IPS DF 6.9 (cell line): ENCODE results near the gene SEMA3C.
"Not testable (repeated sequence)": the region's sequence is repeated elsewhere in the genome, so short reads cannot be mapped to it uniquely, and the experiment has no call there.

Experiments used
- DNase-seq: peaks from one replicate; pipeline ENCODE4 v3.0.0-alpha.2; 2013; ENCODE audit warnings: low read depth, low spot score
- H3K27ac ChIP-seq: one replicate; pipeline ENCODE4 v1.5.1; 2013; ENCODE audit warnings: low read length, control low read depth
- H3K27me3 ChIP-seq: 2 replicates; pipeline ENCODE4 v1.6.1; 2013; ENCODE audit warnings: mild to moderate bottlenecking, low read length; ENCODE audit not compliant: control insufficient read depth, insufficient read depth
- H3K36me3 ChIP-seq: 2 replicates; pipeline ENCODE4 v1.6.1; 2013; ENCODE audit warnings: low read length; ENCODE audit not compliant: control insufficient read depth, insufficient read depth
- H3K4me1 ChIP-seq: 2 replicates; pipeline ENCODE4 v1.6.1; 2013; ENCODE audit warnings: low read length; ENCODE audit not compliant: control insufficient read depth, insufficient read depth
- H3K4me3 ChIP-seq: 2 replicates; pipeline ENCODE4 v1.5.1; 2013; ENCODE audit warnings: mild to moderate bottlenecking, low read length
- H3K9me3 ChIP-seq: 2 replicates; pipeline ENCODE4 v1.6.1; 2013; ENCODE audit warnings: low read length, inconsistent platforms; ENCODE audit not compliant: control insufficient read depth, insufficient read depth
- WGBS: extraction: QIAGEN DNeasy Blood & Tissue Kit; methylation state at CpG from one replicate; pipeline ENCODE4 v1.1.7; 2013; ENCODE audit warnings: mixed read lengths, missing lambda C conversion rate; ENCODE audit not compliant: insufficient read length, insufficient coverage; 5-methylcytosine and 5-hydroxymethylcytosine counted together

SEMA3C gene

DNA sequence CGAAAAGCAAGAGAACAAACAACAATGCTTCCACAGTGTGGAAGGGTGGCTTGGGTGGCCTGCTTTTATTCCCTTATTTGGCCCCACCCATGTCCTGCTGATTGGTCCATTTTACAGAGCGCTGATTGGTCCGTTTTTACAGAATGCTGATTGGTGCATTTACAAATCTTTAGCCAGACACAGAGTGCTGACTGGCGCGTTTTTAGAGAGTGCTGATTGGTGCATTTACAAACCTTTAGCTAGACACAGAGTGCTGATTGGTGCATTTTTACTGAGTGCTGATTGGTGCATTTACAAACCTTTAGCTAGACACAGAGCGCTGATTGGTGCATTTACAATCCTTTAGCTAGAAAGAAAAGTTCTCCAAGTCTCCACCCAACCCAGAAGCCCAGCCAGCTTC is 8.1 kb upstream of the SEMA3C start:
- H3K4me1 ChIP-seq, H3K9me3 ChIP-seq, DNase-seq, H3K27me3 ChIP-seq, H3K4me3 ChIP-seq, H3K36me3 ChIP-seq, H3K27ac ChIP-seq: not testable (repeated sequence)
- WGBS: no CpG with 5 or more reads among the region's 6 CpGs

DNA sequence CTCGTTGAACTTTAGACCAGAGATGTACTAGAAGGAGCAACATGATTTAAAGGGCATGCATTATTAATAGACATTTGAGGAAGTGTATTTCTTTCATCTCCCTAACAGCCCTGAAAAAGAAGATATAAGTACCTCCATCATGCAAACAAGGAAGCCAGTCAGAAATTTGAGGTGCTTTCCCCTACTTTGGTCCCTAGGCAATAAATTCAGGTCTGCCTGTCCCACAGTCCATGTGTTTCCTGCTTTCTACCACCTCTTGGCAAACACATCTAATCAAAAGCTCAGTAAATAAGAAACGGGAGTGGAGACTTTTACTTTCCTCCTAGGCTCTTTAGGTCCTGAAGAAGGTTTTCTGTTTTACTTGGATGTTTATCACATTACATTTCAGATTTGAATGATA is 5.2 kb upstream of the SEMA3C start:
- DNase-seq: no peak
- Histone ChIP-seq H3K4me1 (no peaks in the 10 kb centered on the region), H3K36me3 (no peaks in the 10 kb centered on the region), H3K9me3 (no peaks in the 10 kb centered on the region), H3K27me3 (no peaks in the 10 kb centered on the region), H3K27ac (no peak overlapping the region), H3K4me3 (no peak overlapping the region)
- WGBS: no CpG with 5 or more reads among the region's 2 CpGs

DNA sequence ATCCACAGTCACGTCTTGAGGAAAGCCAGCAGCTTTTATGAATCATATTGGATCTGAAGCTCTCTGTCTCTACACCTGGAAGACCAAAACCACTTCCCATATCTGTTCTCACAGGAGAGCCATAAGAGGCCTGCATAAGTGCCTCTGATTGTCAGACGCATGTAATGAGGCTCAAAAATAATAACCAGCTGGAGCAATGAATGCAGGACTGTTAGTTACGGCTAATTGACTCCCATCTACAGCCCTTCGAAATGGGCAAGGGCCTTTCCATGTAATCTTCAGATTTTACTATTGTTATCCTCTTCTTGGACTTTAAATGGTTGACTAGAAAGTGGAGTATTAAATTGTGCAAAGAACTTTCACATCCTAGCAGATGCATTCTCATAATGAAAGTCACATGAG is 4.4 kb upstream of the SEMA3C start:
- DNase-seq: no peak
- Histone ChIP-seq H3K36me3 (no peaks in the 10 kb centered on the region), H3K4me3 (no peak overlapping the region), H3K9me3 (no peaks in the 10 kb centered on the region), H3K4me1 (no peaks in the 10 kb centered on the region), H3K27ac (no peak overlapping the region), H3K27me3 (no peaks in the 10 kb centered on the region)
- WGBS: no CpG with 5 or more reads among the region's 4 CpGs

DNA sequence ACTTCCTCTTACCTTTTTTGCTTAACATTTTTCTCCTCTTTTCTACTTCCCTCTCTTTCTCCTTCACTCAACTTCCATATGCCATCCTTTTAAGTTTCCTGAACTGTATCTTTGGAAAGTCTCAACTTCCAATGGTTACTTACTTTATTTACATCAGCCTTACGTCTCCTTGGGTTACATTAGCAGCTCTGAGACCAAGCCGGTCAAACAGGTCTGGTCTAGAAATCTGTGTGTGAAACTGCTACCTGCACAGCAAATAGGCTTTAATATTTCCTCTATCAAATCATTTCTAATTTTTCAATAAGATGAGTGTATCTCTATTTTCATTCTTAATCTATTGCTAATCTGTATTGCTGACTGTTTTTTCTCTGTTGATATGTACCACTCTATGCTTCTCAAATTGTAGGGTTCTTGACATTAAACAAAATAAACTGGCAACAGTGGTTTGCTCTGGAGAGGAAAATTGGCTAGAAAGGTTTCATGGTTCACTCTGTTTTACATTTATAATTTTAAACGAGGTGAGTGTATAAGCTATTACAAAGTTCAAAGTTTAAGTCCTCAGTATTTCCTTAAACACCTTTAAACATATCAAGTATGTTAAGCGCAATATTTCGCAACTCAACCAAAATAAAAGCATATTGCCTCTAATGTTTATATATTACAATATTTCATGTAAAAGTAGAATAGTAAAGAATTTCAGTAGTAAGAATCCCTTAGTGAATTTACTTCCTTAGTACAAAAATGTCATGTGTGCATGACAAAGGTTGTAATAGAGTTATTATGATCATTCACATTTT is 3.6 kb upstream of the SEMA3C start:
- H3K4me3 ChIP-seq: no peak overlapping the region
- DNase-seq: no peak

DNA sequence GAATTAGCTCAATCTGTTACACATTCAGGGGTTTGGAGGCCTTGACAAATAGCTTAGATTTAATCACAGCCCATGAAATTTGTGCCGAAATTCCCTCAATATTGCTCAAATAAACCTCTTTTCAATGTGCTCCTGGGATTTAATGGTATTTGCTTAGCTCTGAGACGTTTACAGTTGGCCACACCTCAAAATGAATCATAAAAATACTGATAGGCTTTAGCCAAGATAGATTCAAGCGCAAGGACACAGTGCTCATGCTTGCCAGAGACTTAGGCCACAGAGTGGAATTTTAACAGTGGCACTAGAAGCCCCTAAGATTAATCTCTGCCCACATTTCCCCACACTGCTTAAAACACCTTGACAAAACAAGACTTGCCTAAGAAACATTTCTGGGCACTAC is 2.3 kb upstream of the SEMA3C start:
- no peak overlapping the region for H3K4me3 ChIP-seq
- H3K4me1 ChIP-seq: no peaks in the 10 kb centered on the region
- no peaks in the 10 kb centered on the region for H3K27me3 ChIP-seq
- no peaks in the 10 kb centered on the region for H3K36me3 ChIP-seq
- no peak overlapping the region for H3K27ac ChIP-seq
- no CpG with 5 or more reads among the region's 3 CpGs for WGBS
- no peak for DNase-seq
- H3K9me3 ChIP-seq: no peaks in the 10 kb centered on the region

More for the DNA sequence above, 3.6 kb upstream of the SEMA3C start:
- 100% methylated on average over 2 of the region's 5 CpGs for WGBS
- Histone ChIP-seq H3K9me3 (no peaks in the 10 kb centered on the region), H3K27me3 (no peaks in the 10 kb centered on the region), H3K27ac (no peak overlapping the region), H3K36me3 (no peaks in the 10 kb centered on the region), H3K4me1 (no peaks in the 10 kb centered on the region)

DNA sequence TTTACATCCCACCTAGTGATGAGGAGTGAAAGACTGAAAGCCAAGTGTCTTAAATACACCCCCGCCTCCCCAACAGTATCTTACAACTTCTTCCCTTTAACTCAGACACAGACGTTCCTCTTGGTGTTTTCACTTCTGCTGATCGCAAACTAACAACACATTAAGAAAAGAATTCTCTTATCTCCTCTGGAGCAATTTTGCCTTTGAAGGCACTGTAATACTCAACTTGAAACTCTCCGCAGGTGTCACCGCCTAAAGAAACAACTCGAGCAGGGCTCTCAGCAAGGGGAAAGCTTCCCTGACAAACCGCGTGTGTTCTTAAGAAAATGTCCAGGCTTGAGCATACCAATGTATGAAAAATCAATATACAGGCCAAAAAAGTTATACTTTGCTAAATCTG is 452 bp downstream of the SEMA3C start:
- no peak for DNase-seq
- Histone ChIP-seq H3K9me3 (no peaks in the 10 kb centered on the region), H3K36me3 (no peaks in the 10 kb centered on the region), H3K27ac (no peak overlapping the region), H3K4me3 (peak overlapping the region; percentile 34; the same call in 1 of the 2 replicates), H3K4me1 (no peaks in the 10 kb centered on the region), H3K27me3 (no peaks in the 10 kb centered on the region)
- no CpG with 5 or more reads among the region's 8 CpGs for WGBS

DNA sequence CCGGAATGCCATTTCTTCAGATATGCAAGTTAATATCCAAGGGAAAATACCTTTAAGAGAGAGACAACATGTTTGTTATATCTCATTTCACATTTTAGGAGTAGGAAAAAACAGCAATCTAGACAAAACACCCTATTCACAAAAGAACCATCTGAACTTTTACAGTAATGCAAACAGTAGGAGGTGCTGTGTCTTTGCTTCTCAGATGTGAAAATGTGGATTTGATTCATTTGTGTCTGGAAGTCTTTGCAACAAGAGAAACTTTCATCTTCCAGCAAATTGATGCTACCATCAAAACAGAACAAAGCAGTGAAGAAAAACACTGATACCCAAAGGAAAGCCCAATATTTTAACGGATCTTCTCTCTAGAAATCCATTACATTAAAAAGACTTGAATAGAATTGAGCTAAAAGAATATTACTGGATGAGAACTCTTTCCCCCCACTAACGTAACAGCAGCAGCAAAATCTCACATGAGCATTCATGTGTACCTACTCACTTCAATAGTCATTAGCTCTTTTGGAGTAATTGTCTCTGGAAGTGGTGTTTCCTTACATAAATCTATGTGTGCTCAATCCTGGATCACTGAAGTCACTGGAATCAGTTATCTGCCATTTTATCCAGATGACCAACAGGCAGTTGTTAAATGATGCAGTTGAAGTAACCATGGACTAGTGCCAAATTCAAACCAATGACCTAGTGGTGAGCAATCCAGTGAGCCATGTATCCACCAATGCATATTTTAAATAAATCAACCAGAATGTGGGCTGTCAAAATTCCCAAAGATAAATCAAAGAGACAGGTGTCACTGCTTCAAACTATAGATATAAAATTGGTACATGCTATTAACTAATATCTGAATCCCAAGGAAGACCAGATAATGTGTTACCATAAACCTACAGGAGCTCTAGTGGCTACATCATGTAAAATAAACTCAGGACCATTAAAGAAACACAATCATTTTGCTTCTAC is 1.8 kb downstream of the SEMA3C start:
- Histone ChIP-seq H3K27me3 (no peaks in the 10 kb centered on the region), H3K27ac (no peak overlapping the region), H3K4me1 (no peaks in the 10 kb centered on the region), H3K9me3 (no peaks in the 10 kb centered on the region), H3K4me3 (no peak overlapping the region), H3K36me3 (no peaks in the 10 kb centered on the region)
- WGBS: no CpG with 5 or more reads among the region's 3 CpGs
- DNase-seq: no peak

DNA sequence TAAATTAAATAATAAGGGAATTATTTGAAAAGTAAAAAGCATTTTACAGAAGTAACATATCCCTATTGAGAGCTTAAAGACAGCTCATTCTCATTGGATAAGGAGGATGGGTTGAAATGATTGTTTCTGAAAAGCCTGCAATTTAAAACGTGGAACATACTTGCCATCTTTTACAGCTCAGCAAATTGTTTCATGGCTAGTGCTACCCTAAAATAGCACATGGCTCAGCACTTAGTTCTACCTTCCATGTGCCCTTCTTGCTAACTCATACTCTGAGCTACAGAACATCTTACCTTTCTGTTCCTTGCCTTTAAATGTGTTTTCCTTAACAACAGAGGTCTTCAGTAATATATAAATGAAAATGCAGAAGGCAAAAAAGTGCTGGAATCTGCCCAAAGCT is 8.6 kb downstream of the SEMA3C start:
- Histone ChIP-seq H3K4me1 (no peaks in the 10 kb centered on the region), H3K27ac (no peak overlapping the region), H3K4me3 (no peak overlapping the region), H3K36me3 (no peaks in the 10 kb centered on the region), H3K27me3 (no peaks in the 10 kb centered on the region), H3K9me3 (no peaks in the 10 kb centered on the region)
- WGBS: no CpG with 5 or more reads among the region's 1 CpG
- no peak for DNase-seq

DNA sequence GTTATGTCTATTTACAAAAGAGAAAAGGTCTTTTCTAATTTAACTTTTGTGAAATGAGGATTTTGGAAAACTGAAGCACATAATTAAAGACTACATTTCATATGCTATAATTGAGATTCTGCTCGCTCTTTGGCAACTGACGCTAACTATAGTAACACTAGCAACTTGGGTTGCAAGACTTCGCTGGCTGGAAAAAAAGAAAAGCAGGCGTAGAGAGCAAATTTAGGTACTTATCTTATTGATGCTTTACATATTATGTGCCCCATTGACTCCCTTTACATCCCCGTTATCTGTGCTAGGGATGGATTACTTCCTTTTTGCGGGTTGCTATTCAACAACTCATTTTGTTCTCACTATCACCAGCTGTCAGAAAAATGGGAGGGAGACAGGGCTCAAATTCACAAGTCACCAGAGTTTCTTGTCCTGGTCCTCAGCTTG is 10.5 kb downstream of the SEMA3C start:
- no CpG with 5 or more reads among the region's 6 CpGs for WGBS
- no peaks in the 10 kb centered on the region for H3K36me3 ChIP-seq
- H3K27me3 ChIP-seq: no peaks in the 10 kb centered on the region
- no peaks in the 10 kb centered on the region for H3K9me3 ChIP-seq
- no peaks in the 10 kb centered on the region for H3K4me1 ChIP-seq
- H3K4me3 ChIP-seq: no peak overlapping the region
- H3K27ac ChIP-seq: no peak overlapping the region
- no peak for DNase-seq

DNA sequence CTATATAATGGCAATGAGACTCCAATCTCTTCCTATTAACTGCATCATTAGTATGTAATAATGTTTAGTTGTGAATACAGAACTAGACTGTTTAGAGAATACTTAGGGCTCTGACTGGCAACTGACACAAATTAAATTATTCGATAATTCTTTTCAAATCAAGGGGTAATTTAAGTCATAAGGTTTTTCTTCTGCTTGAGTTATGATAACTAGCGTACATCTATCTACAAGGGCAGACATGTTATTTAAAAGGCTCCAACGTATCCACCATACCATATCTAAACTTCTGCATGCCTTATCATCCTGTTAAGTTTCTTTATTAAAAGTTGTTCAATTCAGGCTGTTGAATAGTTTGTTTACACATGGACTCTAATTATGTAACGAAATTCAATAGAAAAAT is 11.2 kb downstream of the SEMA3C start:
- Histone ChIP-seq H3K27ac (no peak overlapping the region), H3K4me1 (no peaks in the 10 kb centered on the region), H3K4me3 (no peak overlapping the region), H3K36me3 (no peaks in the 10 kb centered on the region), H3K9me3 (no peaks in the 10 kb centered on the region), H3K27me3 (no peaks in the 10 kb centered on the region)
- WGBS: no CpG with 5 or more reads among the region's 4 CpGs
- DNase-seq: no peak
